Measurements from ENCODE around the gene ABCA4.
"Not testable (repeated sequence)": the region's sequence is repeated elsewhere in the genome, so short reads cannot be mapped to it uniquely, and the experiment has no call there.

The ABCA4 gene

GRCh38 chr1:93958726-93959100 is 162.2 kb downstream of the ABCA4 start:
- no peak for FAIRE-seq

GRCh38 chr1:93958032-93958725 is 162.8 kb downstream of the ABCA4 start:
- DNase-seq (ENCODE audit: low spot score) (no peak), FAIRE-seq (no peak)

More at GRCh38 chr1:93958726-93959100, 162.2 kb downstream of the ABCA4 start:
- DNase-seq (ENCODE audit: low spot score): no peak

GRCh38 chr1:93955765-93956164 is 165.2 kb downstream of the ABCA4 start:
- no peak for DNase-seq (ENCODE audit: low spot score)

GRCh38 chr1:93947002-93947686 is 173.8 kb downstream of the ABCA4 start:
- not testable (repeated sequence) for FAIRE-seq; DNase-seq (ENCODE audit: low spot score)

More at GRCh38 chr1:93955765-93956164, 165.2 kb downstream of the ABCA4 start:
- FAIRE-seq: no peak

All from RCC 7860 (cell line).